Transverse colon (tissue), 4 donors: ENCODE results near the gene HSPA4.

Source experiments
- CTCF ChIP-seq, 5 experiments: fragments of 200-600 bp in 3 of 5; fragments of 450-650 bp in 2 of 5; sonication (generic) in 3 of 5; IDR thresholded peaks; 1 replicate in 2 of 5; 2 replicates in 3 of 5; pipeline ENCODE4 v1.5.1; 2016 to 2017; ENCODE audit warnings: antibody characterized with exemption in 5 of 5, inconsistent platforms in 3 of 5, mild to moderate bottlenecking in 2 of 5, moderate library complexity in 1 of 5
- POLR2AphosphoS5 ChIP-seq, 3 donors: sonication (generic); formaldehyde crosslinking; IDR thresholded peaks; one replicate each; pipeline ENCODE4 v1.6.1; 2016; ENCODE audit warnings: antibody characterized with exemption in 3 of 3

- TF ChIP-seq CTCF (IDR thresholded peaks at IDR 0.05): no peak
- no peak for TF ChIP-seq POLR2AphosphoS5 (IDR thresholded peaks at IDR 0.05)
Measured at GRCh38 chr5:133065471-133065870, 13.7 kb downstream of the HSPA4 start.
